ENCODE data around the gene ZKSCAN8. TPM values are rescaled to one million over a fixed set of nuclear protein-coding genes. Genes with fewer than 3 reads are reported as not detected.

The ZKSCAN8 gene
- total RNA-seq, 1 donor: 25.7 TPM

DNA sequence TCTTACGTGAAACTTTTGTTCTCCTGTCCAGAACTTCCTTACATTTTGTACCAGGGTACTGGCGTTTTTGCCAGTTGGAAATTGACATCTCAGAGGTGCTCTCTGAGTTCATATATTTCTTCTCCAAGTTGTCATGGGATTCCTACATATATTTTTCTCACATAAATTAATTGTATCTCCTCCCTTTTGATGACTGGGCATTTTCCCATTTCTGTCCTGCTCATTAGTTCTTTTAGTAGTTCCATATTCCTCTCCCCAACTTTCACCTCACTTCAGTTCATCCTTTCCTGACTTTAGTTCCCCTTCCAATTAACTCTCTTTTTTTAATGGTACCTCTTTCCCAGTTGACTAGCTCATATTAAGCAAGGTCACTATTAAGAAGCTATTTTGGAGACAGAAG lies 10.8 kb downstream of the ZKSCAN8 start:
- Histone ChIP-seq H3K4me3 (ENCODE audit: insufficient read depth, low read length) (no peak overlapping the region), H3K36me3 (ENCODE audit: insufficient read depth, low read length) (peaks cover 90% of the 10 kb centered on the region), H3K27ac (ENCODE audit: low read depth, low read length) (no peak overlapping the region), H3K4me1 (ENCODE audit: insufficient read depth, low read length) (no peaks in the 10 kb centered on the region), H2AFZ (ENCODE audit: low read length) (no peak overlapping the region), H4K20me1 (ENCODE audit: insufficient read depth, low read length) (no peaks in the 10 kb centered on the region), H3K27me3 (ENCODE audit: insufficient read depth, low read length) (no peaks in the 10 kb centered on the region), H3K9me3 (ENCODE audit: low read depth, low read length) (peaks cover 25% of the 10 kb centered on the region), H3K79me2 (ENCODE audit: insufficient read depth, low read length) (peaks cover 17% of the 10 kb centered on the region), H3K4me2 (ENCODE audit: insufficient read depth, low read length) (no peak overlapping the region)
- TF ChIP-seq, protein P1, sequence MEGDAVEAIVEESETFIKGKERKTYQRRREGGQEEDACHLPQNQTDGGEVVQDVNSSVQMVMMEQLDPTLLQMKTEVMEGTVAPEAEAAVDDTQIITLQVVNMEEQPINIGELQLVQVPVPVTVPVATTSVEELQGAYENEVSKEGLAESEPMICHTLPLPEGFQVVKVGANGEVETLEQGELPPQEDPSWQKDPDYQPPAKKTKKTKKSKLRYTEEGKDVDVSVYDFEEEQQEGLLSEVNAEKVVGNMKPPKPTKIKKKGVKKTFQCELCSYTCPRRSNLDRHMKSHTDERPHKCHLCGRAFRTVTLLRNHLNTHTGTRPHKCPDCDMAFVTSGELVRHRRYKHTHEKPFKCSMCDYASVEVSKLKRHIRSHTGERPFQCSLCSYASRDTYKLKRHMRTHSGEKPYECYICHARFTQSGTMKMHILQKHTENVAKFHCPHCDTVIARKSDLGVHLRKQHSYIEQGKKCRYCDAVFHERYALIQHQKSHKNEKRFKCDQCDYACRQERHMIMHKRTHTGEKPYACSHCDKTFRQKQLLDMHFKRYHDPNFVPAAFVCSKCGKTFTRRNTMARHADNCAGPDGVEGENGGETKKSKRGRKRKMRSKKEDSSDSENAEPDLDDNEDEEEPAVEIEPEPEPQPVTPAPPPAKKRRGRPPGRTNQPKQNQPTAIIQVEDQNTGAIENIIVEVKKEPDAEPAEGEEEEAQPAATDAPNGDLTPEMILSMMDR (IDR thresholded peaks at IDR 0.05; ENCODE audit: extremely low read depth, low read depth, low read length): no peak
- DNase-seq (ENCODE audit: insufficient read length, low spot score, missing footprints): no peak

DNA sequence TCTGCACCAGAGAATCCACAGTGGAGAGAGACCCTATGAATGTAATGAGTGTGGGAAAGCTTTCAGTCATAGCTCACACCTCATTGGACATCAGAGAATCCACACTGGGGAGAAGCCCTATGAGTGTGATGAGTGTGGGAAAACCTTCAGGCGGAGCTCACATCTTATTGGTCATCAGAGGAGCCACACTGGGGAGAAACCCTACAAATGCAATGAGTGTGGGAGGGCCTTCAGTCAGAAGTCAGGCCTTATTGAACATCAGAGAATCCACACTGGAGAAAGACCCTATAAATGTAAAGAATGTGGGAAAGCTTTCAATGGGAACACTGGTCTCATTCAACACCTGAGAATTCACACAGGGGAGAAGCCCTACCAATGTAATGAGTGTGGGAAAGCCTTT lies 11.9 kb downstream of the ZKSCAN8 start:
- no peak overlapping the region for H3K4me3 ChIP-seq (ENCODE audit: insufficient read depth, low read length)
- no peaks in the 10 kb centered on the region for H4K20me1 ChIP-seq (ENCODE audit: insufficient read depth, low read length)
- H3K36me3 ChIP-seq (ENCODE audit: insufficient read depth, low read length): peaks cover 82% of the 10 kb centered on the region
- DNase-seq (ENCODE audit: insufficient read length, low spot score, missing footprints): no peak
- no peaks in the 10 kb centered on the region for H3K27me3 ChIP-seq (ENCODE audit: insufficient read depth, low read length)
- peaks cover 7% of the 10 kb centered on the region for H3K79me2 ChIP-seq (ENCODE audit: insufficient read depth, low read length)
- no peak overlapping the region for H3K27ac ChIP-seq (ENCODE audit: low read depth, low read length)
- no peak overlapping the region for H3K4me2 ChIP-seq (ENCODE audit: insufficient read depth, low read length)
- TF ChIP-seq, protein P1 (IDR thresholded peaks at IDR 0.05; ENCODE audit: extremely low read depth, low read depth, low read length): no peak
- H3K4me1 ChIP-seq (ENCODE audit: insufficient read depth, low read length): no peaks in the 10 kb centered on the region
- H3K9me3 ChIP-seq (ENCODE audit: low read depth, low read length): peaks cover 25% of the 10 kb centered on the region
- H2AFZ ChIP-seq (ENCODE audit: low read length): no peak overlapping the region

DNA sequence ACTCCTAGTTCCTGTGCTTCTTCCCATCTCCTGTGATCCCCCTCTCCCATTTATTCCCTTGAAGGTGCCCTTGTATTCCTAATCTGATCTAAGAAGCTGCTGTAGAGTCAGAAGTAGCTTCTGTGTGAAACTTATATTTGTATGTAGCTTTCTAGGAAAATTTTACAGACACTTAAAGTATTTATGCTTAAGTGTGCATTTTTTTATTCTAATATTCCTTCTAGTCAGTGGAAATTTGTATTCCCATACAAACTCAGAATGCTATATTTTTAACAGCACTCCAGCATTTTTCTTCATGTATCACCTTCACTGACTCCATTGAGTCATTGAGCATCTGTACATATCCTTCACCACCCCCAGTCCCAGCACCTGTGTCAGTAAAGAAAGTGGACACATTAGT lies 12.7 kb downstream of the ZKSCAN8 start:
- DNase-seq (ENCODE audit: insufficient read length, low spot score, missing footprints): no peak

DNA sequence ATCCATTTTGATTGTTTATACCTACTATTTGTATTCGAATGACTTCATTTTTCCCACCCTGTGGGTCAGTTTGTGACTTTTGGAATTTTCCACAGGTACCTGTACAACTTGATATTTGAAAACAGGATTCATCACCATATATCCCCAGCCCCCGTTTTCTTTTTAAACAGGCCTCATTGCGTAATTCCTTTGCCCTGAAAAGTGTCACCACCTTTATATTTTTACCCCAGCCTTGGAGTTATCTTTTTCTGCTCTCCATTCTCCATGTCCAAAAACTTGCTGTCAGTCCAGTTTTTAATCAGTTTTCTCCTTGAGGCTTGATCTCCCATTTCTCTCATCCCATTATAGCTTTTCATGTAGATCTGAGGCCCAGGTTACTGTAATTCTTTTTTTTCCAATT lies 16.6 kb downstream of the ZKSCAN8 start:
- Histone ChIP-seq H3K4me1 (ENCODE audit: insufficient read depth, low read length) (peaks cover 8% of the 10 kb centered on the region), H4K20me1 (ENCODE audit: insufficient read depth, low read length) (no peaks in the 10 kb centered on the region), H3K27ac (ENCODE audit: low read depth, low read length) (no peak overlapping the region), H3K36me3 (ENCODE audit: insufficient read depth, low read length) (peaks cover 34% of the 10 kb centered on the region), H2AFZ (ENCODE audit: low read length) (no peak overlapping the region), H3K4me3 (ENCODE audit: insufficient read depth, low read length) (no peak overlapping the region), H3K4me2 (ENCODE audit: insufficient read depth, low read length) (no peak overlapping the region), H3K9me3 (ENCODE audit: low read depth, low read length) (peaks cover 8% of the 10 kb centered on the region), H3K79me2 (ENCODE audit: insufficient read depth, low read length) (no peaks in the 10 kb centered on the region), H3K27me3 (ENCODE audit: insufficient read depth, low read length) (no peaks in the 10 kb centered on the region)
- TF ChIP-seq, protein P1 (IDR thresholded peaks at IDR 0.05; ENCODE audit: extremely low read depth, low read depth, low read length): no peak
- no peak for DNase-seq (ENCODE audit: insufficient read length, low spot score, missing footprints)

More for the DNA sequence above, 12.7 kb downstream of the ZKSCAN8 start:
- Histone ChIP-seq H3K27me3 (ENCODE audit: insufficient read depth, low read length) (no peaks in the 10 kb centered on the region), H3K4me3 (ENCODE audit: insufficient read depth, low read length) (no peak overlapping the region), H3K4me1 (ENCODE audit: insufficient read depth, low read length) (no peaks in the 10 kb centered on the region), H4K20me1 (ENCODE audit: insufficient read depth, low read length) (no peaks in the 10 kb centered on the region), H3K79me2 (ENCODE audit: insufficient read depth, low read length) (peaks cover under 1% of the 10 kb centered on the region), H3K9me3 (ENCODE audit: low read depth, low read length) (peaks cover 25% of the 10 kb centered on the region), H3K27ac (ENCODE audit: low read depth, low read length) (no peak overlapping the region), H3K36me3 (ENCODE audit: insufficient read depth, low read length) (peaks cover 74% of the 10 kb centered on the region), H2AFZ (ENCODE audit: low read length) (no peak overlapping the region), H3K4me2 (ENCODE audit: insufficient read depth, low read length) (no peak overlapping the region)
- TF ChIP-seq, protein P1 (IDR thresholded peaks at IDR 0.05; ENCODE audit: extremely low read depth, low read depth, low read length): no peak
